Measurements from ENCODE around the gene BCAS3.

BCAS3 gene

DNA sequence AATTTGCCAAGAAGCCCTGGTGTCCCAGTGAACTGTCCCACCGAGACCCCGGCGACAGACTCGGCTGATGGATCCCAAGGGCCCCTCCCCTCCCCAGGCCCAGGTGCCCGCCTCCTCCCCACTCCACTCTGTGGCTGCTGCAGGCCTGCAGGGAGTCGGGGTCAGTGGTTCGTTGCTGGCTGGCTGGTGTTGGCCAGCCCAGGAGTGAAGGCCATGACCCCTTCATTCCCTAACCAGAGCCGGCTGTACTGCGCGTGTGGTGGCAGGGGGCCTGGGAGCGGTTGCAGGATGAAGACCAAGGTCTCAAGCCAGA lies 712.8 kb downstream of the BCAS3 start:
- H3K27ac ChIP-seq: no peak overlapping the region
- TF ChIP-seq, protein P1, sequence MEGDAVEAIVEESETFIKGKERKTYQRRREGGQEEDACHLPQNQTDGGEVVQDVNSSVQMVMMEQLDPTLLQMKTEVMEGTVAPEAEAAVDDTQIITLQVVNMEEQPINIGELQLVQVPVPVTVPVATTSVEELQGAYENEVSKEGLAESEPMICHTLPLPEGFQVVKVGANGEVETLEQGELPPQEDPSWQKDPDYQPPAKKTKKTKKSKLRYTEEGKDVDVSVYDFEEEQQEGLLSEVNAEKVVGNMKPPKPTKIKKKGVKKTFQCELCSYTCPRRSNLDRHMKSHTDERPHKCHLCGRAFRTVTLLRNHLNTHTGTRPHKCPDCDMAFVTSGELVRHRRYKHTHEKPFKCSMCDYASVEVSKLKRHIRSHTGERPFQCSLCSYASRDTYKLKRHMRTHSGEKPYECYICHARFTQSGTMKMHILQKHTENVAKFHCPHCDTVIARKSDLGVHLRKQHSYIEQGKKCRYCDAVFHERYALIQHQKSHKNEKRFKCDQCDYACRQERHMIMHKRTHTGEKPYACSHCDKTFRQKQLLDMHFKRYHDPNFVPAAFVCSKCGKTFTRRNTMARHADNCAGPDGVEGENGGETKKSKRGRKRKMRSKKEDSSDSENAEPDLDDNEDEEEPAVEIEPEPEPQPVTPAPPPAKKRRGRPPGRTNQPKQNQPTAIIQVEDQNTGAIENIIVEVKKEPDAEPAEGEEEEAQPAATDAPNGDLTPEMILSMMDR (IDR thresholded peaks at IDR 0.05): no peak
- TF ChIP-seq ZFX (IDR thresholded peaks at IDR 0.05; ENCODE audit: borderline replicate concordance): no peak

DNA sequence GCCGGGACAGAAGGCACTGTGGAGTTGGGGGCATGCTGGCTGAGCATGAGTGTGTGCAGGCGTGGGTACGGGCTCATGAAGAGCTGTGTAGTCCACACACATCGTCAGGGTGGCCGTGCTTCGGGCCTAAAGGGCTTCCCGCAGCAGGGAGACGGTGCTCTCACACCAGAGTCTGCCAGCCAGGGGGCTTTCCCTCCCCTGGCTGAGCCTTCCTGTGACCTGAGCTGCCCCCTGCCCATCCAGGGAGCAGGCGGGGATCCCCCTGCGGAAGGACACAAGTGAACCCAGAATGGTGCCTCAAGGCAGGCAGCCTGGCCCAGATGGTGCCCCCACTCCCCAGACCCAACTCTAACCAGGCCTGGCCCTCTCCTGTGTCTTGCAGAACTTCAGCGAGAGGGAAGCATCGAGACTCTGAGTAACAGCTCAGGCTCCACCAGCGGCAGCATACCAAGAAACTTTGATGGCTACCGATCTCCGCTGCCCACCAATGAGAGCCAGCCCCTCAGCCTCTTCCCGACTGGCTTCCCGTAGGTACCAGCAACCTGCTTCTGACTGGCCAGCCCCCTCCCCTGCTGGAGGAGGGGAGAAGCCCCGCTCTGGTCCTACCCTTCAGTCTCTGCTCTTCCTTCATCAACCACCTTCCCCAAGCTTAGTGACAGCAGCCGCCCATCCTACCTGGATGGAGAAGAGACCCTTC lies 714.1 kb downstream of the BCAS3 start:
- no peak overlapping the region for H3K27ac ChIP-seq
- TF ChIP-seq, protein P1 (IDR thresholded peaks at IDR 0.05): no peak
- no peak for TF ChIP-seq ZFX (IDR thresholded peaks at IDR 0.05; ENCODE audit: borderline replicate concordance)

DNA sequence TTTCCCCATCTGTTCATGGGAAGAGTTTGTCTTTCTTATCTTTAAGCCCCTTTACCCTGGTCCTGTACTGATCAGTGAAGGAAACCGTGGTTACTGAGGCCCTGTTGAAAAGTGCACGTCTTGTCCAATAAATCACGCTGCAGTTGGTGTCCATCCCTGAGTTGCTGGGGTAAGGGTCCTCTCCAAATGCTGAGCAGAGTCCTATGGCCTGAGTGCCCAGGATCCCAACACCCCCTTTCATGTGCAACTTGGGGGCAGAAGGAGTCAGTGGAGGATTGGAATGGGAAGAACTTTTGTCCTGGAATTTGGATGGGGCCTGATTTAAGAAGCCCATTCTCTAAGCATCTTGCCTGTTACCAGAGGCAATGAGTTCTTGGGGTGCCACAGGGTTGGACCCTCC lies 715.0 kb downstream of the BCAS3 start:
- no peak for TF ChIP-seq ZFX (IDR thresholded peaks at IDR 0.05; ENCODE audit: borderline replicate concordance)
- TF ChIP-seq, protein P1 (IDR thresholded peaks at IDR 0.05): no peak
- H3K27ac ChIP-seq: no peak overlapping the region

DNA sequence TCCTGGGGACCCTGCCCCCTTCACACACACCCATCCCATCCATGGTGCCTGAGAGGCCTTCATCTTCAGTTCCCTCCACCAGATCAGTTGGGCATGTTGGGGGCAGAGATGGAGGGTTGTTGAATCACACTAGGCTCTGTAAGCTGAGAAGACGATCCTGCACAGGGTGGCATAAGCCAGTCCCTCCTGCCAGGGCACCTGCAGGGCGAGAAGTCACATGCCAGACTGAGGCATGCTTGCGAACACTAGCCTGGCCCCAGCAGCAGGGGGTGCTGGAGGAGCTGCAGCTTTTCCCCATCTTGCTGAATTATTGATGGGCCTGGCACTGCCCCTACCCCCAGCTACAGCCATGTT lies 715.9 kb downstream of the BCAS3 start:
- no peak overlapping the region for H3K27ac ChIP-seq

DNA sequence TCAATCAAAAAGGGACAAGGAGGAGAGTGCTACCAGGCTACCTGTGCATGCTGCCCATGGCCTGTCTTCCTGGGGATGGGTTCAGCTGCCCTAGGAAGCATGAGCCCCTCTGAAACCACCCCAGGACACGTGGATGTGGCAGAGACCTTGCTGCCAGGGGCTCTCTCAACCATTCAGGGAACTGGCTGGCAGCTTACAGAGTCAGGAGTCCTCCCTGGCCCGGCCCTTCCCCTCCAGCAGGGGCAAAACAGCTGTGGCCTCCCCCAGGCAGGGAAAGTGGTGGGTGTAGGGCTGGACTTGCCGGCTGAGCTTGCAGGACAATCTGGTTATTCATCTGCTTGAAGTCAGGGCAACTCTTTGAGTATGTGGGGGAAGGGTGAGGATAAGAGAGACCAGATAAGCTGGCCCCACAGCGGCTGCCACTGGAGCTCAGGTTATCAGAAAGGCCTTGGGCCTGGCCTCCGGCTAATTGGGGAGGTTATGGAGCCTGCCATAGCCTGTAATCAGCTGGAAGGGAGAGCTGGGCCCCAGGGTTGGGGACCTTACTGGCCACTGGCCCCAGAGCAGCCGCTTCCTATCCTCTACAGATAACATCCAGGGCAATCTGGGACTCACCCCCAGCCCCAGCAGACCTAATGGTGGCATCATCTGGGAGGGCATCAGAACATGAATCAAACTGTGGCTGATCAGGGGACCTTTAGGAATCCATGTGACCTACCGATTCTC lies 716.4 kb downstream of the BCAS3 start:
- no peak overlapping the region for H3K27ac ChIP-seq
- TF ChIP-seq, protein P1 (IDR thresholded peaks at IDR 0.05): peak; percentile 28
- no peak for TF ChIP-seq ZFX (IDR thresholded peaks at IDR 0.05; ENCODE audit: borderline replicate concordance)

More for the DNA sequence above, 715.9 kb downstream of the BCAS3 start:
- TF ChIP-seq, protein P1 (IDR thresholded peaks at IDR 0.05): peak; percentile 62
- TF ChIP-seq ZFX (IDR thresholded peaks at IDR 0.05; ENCODE audit: borderline replicate concordance): no peak

DNA sequence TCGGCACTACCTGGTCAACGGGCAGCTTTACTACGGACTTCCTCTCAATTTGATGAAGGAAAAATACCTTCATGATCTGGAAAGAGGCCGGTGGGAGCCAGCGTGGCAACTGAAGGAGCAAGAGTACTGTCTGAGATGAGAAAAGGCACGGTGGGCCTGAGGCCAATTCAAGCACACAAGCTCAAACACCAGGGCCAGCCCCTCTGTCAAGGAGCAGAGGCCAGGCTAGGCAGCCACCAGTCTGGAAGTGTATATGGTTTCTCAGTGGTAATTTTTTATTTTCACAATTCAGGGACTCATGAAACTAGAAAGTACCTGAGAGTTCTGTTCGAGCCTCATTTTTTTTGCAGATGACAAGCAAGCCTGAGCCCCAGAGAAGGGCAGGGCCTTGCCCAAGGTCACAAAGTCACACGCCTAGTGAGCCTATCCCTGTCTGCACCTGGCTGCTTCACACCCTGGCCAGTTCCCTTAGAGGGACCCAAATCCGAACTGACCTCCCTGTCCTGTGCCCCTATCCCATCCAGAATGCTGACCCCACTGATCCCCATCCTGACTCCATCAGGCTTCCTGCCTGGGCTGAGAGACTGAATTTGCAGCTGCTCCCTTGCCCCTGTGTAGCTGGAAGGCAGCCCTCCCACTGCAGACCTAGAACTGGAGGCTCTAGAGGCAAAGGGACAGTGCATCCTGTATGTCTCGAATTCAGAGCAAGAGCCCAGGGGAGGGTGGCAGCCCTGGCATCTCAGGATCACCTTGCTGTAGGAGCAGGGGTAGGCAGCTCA lies 717.2 kb downstream of the BCAS3 start:
- no peak for TF ChIP-seq ZFX (IDR thresholded peaks at IDR 0.05; ENCODE audit: borderline replicate concordance)
- TF ChIP-seq, protein P1 (IDR thresholded peaks at IDR 0.05): no peak
- no peak overlapping the region for H3K27ac ChIP-seq
